Endothelial cell of coronary artery (primary cell): ENCODE data around the gene FAM216B. TPM values are rescaled to one million over a fixed set of nuclear protein-coding genes. Genes with fewer than 3 reads are reported as not detected.

Experiments
- total RNA-seq: library from RNA; depleted of rRNA; stranded (reverse); fragments of >200 nt; gene quantifications from 2 replicates; pipeline ENCODE4 v1.2.3, GENCODE V29; 2014

FAM216B gene
- not detected in 2 replicates for total RNA-seq

GRCh38 chr13:42781352-42781751 lies at the start of gene FAM216B:
Gene FAM216B (plus strand): TSS chr13:42781584. CDS start chr13:42784068, 2,484 bp downstream.

Other genes starting within 250 kb of the FAM216B start
- gene TNFSF11, start 207.4 kb upstream of the FAM216B start, total RNA-seq, result not detected in 2 replicates
- 0.81 and 1.7 TPM in 2 replicates for gene EPSTI1, start 210.7 kb downstream of the FAM216B start, total RNA-seq
- 17.5 and 20.5 TPM in 2 replicates for gene DNAJC15, start 242.0 kb downstream of the FAM216B start, total RNA-seq